ENCODE data around the gene ZNF30. TPM values are rescaled to one million over a fixed set of nuclear protein-coding genes. Genes with fewer than 3 reads are reported as not detected.

The ZNF30 gene
- total and polyA plus RNA-seq, 2 of the 4 experiments (the other 2 are of a cell fraction) = 1.3 to 2.9 TPM

- in situ Hi-C loops (cut with MboI; ENCODE audit: low sequenced_read_pairs) = no loop called here
- no peak overlapping the region for H2AK5ac ChIP-seq (ENCODE audit: low read depth, low read length)
- H4K5ac ChIP-seq (ENCODE audit: low read depth, low read length) = no peak overlapping the region; the same call in 1 of the 2 replicates
- no peak overlapping the region for H3K23ac ChIP-seq (ENCODE audit: low read depth, low read length)
- peak overlapping the region; percentile 88 for H4K8ac ChIP-seq (ENCODE audit: low read depth in 2 of 2, low read length in 2 of 2)
- CTCF ChIA-PET = interaction anchor here (1.2 kb wide), 1 partner anchor 24 kb away, joined by 4 read pairs; no protein-coding TSS in a partner anchor
- H2BK20ac ChIP-seq (ENCODE audit: low read depth, low read length) = no peak overlapping the region
- H3K14ac ChIP-seq (replicated peaks; ENCODE audit: low read depth, low read length) = no peak overlapping the region
- H3K27me3 ChIP-seq (ENCODE audit: control insufficient read depth, insufficient read depth, low read length) = no peaks in the 10 kb centered on the region
- no peak overlapping the region; the same call in 1 of the 2 replicates for H3K4me3 ChIP-seq (ENCODE audit: insufficient read depth, low read depth, low read length)
- H2BK120ac ChIP-seq (ENCODE audit: low read depth, low read length) = no peak overlapping the region
- H3K9me3 ChIP-seq (ENCODE audit: control insufficient read depth, insufficient read depth, low read length) = no peaks in the 10 kb centered on the region
- peak overlapping the region; percentile 77 for H3K4me2 ChIP-seq (ENCODE audit: low read depth, low read length)
- no peak overlapping the region for H2BK5ac ChIP-seq (ENCODE audit: low read depth, low read length, poor library complexity, severe bottlenecking)
- no TSS peak for BruUV-seq (replicated peaks)
- DNase-seq (no peak), ATAC-seq (ENCODE audit: low read depth) (no peak)
- H3K18ac ChIP-seq (ENCODE audit: low read depth, low read length) = no peak overlapping the region
- no peak overlapping the region for H3K27ac ChIP-seq (ENCODE audit: insufficient read depth, low read length)
- peak overlapping the region; percentile 97 for H2AFZ ChIP-seq (replicated peaks; ENCODE audit: low read length, poor library complexity)
- dilution Hi-C loops (cut with HindIII; ENCODE audit: low sequenced_read_pairs, unreplicated experiment) = no loop called here
- no CpG with 5 or more reads among the region's 3 CpGs for WGBS, 2 experiments (ENCODE audit: extremely low coverage in 2 of 2, insufficient read length in 1 of 2)
- no peaks in the 10 kb centered on the region for H3K9me1 ChIP-seq (ENCODE audit: insufficient read depth, low read length)
- TF ChIP-seq MAFK (IDR thresholded peaks at IDR 0.05; ENCODE audit: low read depth, low read length) = no peak
- no peak for TF ChIP-seq RAD21 (IDR thresholded peaks at IDR 0.05; ENCODE audit: low read length)
- TF ChIP-seq CEBPB (IDR thresholded peaks at IDR 0.05; ENCODE audit: low read depth, low read length) = no peak
- TF ChIP-seq POLR2A (IDR thresholded peaks at IDR 0.05; ENCODE audit: low read depth, low read length) = no peak
- no peak for TF ChIP-seq USF2 (IDR thresholded peaks at IDR 0.05; ENCODE audit: low read depth, low read length)
- no peak for TF ChIP-seq ELK1 (IDR thresholded peaks at IDR 0.05; ENCODE audit: borderline replicate concordance, low read depth, low read length)
- TF ChIP-seq NFE2L2 (IDR thresholded peaks at IDR 0.05; ENCODE audit: low read depth, low read length) = no peak
- TF ChIP-seq BHLHE40 (IDR thresholded peaks at IDR 0.05; ENCODE audit: low read depth, low read length) = no peak
- no peak for TF ChIP-seq SMC3 (IDR thresholded peaks at IDR 0.05; ENCODE audit: low read depth, low read length)
- TF ChIP-seq MAZ (IDR thresholded peaks at IDR 0.05; ENCODE audit: borderline replicate concordance, low read depth, low read length) = no peak
- no peak for TF ChIP-seq FOS (IDR thresholded peaks at IDR 0.05; ENCODE audit: low read depth, low read length)
- no peak for TF ChIP-seq MXI1 (IDR thresholded peaks at IDR 0.05; ENCODE audit: borderline replicate concordance, low read depth, low read length)
- no peak for TF ChIP-seq CHD1 (IDR thresholded peaks at IDR 0.05; ENCODE audit: low read depth, low read length)
- TF ChIP-seq CTCF (conservative IDR thresholded peaks at IDR 0.05; ENCODE audit: low read depth, low read length) = no peak
- no peak for TF ChIP-seq RFX5 (IDR thresholded peaks at IDR 0.05; ENCODE audit: low read depth, low read length)
- H3K9ac ChIP-seq (ENCODE audit: low read depth, low read length) = peak overlapping the region; percentile 60; the same call in 1 of the 2 replicates
- POLR2A ChIA-PET (ENCODE audit: unreplicated experiment) = no interaction called here
- no peak overlapping the region for H2AK9ac ChIP-seq (replicated peaks; ENCODE audit: low read depth, low read length, poor library complexity)
- H3K56ac ChIP-seq (ENCODE audit: extremely low read depth, insufficient read depth, low read length) = no peak overlapping the region
- intact Hi-C loops (cut with micrococcal nuclease) = loop anchor here (5.0 kb wide), 2 partner anchors 64 to 154 kb away; partner anchors contain the start of gene ZNF599
- no peak overlapping the region for H3K4ac ChIP-seq (ENCODE audit: low read depth, low read length)
- H4K20me1 ChIP-seq (ENCODE audit: insufficient read depth, low read length) = no peaks in the 10 kb centered on the region
- no peak overlapping the region for H4K91ac ChIP-seq (ENCODE audit: insufficient read depth, low read depth, low read length)
- no peaks in the 10 kb centered on the region for H3K36me3 ChIP-seq (ENCODE audit: control insufficient read depth, insufficient read depth, low read length)
- peaks cover 0 to 3% of the 10 kb centered on the region in 2 experiments; a peak in 2 of 4 replicates for H3K79me1 ChIP-seq (ENCODE audit: low read depth in 1 of 2, low read length in 2 of 2)
- no peaks in the 10 kb centered on the region for H3K4me1 ChIP-seq (ENCODE audit: control insufficient read depth, insufficient read depth, low read length)
- no peak overlapping the region for H2BK15ac ChIP-seq (ENCODE audit: low read depth, low read length)
Measured at GRCh38 chr19:34926361-34926684, 380 bp upstream of the ZNF30 start.
